Measurements from ENCODE around the gene ZNF772.
A peak's percentile ranks its signal among the peaks of the same experiment; 100 is the strongest.
"Not testable (repeated sequence)": the region's sequence is repeated elsewhere in the genome, so short reads cannot be mapped to it uniquely, and the experiment has no call there.

The ZNF772 gene

DNA sequence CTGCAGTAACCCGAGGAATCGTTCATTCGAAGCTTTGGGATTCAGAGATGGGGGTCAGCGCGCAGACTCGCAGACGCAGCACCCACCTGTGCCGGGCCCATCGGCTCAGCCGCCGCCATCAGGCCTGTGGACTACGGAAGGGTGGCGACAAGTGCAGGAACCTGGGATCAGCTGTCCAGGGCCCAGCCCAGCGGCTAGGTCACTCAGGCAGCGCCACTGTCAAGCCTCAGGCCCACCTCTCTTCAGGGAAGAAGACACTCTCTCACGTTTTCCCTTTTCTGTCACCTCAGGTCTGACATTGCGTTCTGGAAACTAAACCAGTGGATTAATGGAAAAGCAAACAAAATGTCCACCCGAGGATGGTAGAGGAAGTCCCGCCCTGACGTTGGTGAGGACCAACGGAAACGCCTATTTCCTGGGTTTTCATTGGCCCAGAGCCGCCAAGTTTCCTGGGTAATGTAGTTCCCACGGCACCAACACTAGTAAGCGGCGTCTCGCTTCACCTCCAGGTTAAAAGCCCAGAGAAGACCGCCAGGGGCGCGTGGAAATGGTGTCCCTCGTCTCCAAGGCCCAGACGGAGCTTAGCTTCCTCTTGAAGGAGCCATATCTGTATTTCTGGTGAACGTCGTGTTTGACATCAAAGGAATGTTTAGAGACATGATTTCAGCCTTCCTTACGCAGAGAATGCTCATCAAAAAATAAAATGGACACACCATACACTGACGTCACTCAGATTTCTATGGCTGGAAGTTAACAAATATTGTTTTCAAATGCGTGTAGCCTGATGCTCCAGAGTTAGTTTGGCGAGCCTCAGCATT lies at the start of gene ZNF772:
Gene ZNF772 (minus strand): TSS at position 376 of the 818 bp plus-strand sequence. CDS start 257 bp downstream, at position 119.
- DNase-seq, result peak; percentile 94 to 98

DNA sequence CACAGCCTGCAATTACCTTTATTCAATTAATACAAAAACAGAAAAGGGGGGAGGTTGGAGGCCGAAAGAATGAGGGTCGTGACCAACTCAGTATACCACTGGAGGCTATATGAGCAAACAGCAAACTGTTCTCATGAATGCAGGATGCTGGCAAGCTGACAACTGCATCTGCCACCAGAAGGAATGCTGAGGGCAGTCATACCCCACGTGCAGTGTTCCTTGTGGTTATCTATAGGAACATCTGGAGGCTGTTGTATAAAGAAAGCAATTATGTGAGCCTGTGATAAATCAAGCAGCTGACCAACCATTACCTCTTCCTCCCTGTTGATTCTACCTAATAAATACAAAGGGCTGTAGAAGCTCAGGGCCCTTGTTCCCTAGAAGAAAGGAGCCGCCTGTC lies 40.7 kb upstream of the ZNF772 start:
- not testable (repeated sequence) for DNase-seq

DNA sequence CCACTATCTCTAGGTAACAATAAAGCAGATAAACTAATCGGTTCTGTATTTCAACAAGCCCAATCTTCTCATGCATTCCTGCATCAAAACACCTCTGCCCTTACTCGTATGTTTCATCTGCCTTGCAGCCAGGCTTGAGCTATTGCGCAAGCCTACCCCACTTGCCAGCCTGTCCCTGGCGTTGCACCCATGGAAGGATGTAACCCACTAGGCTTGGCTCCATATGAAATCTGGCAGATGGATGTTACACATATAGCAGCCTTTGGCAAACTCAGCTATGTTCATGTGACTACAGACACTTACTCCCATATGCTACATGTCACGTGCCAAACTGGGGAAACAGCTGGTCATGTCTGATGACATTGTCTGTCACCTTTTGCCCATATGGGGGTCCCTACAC lies 37.9 kb upstream of the ZNF772 start:
- DNase-seq, result no peak

DNA sequence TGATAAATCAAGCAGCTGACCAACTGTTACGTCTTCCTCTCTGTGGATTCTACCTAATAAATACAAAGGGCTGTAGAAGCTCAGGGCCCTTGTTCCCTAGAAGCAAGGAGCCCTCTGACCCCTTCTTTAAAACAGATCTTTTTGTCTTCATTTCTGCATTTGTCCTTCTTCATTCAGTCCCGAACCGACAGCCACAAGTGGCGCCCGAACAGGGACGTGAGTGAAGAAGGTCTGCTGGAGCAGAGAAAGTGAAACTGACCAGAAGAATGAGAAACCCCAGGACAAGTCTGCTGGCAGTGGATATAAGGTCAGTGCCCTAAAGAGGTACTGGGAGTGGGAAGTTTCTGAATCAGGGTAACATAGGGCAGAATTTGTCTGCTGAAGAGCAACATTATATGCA lies 35.5 kb upstream of the ZNF772 start:
- DNase-seq, result no peak

DNA sequence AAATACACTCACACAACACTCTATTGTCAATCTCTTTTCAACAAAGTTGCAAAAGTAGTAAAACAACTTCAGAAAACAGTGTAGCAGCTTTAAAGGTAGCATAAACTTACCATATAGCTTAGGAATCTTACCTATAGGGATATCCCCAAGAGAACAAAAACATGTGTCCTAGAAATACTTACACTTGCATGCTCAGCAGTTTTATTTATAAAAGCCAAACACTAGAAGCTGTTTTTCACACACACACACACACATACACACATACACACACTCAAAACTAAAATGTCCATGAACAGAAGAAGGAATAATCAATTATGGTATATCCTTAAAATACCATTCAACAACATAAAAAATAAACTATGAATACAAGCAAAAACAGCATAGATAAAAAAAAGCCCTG lies 34.1 kb upstream of the ZNF772 start:
- DNase-seq, result no peak

DNA sequence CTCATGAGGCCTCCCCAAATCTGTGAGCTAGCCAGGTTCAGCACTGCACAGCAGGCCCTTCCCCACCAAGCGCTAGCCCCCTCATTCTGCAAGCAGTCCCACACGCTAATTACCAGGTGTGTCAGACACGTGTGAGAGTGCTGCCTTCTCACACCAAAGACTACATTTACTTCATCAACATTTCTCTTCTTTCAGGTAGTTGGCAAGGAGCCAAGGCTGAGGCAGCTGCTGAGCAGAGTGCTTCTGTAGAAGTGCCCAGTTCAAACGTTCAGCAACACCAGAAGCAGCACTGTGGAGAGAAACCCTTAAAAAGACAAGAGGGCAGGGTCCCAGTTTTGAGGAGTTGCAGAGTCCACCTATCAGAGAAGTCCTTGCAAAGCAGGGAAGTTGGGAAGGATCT lies 28.8 kb upstream of the ZNF772 start:
- no peak for DNase-seq

DNA sequence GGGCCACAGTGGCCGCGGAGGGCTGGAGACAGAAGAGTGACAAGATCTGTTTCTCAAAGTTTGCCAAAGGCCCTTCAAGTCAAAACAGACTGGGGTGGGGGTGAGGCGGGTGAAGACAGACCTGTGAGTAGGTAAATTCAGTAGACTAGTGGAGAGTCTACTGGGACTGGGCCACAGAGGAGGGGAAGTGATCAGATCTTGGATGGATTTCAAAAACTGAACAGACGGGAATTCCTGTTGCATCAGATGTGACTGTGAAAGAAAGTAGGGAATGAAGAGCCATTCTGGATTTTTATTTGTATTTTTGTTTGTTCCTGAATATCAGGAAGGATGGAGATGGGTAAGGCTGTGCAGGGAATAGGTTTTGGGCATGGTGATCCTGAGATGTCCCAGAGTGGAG lies 23.0 kb upstream of the ZNF772 start:
- not testable (repeated sequence) for DNase-seq

DNA sequence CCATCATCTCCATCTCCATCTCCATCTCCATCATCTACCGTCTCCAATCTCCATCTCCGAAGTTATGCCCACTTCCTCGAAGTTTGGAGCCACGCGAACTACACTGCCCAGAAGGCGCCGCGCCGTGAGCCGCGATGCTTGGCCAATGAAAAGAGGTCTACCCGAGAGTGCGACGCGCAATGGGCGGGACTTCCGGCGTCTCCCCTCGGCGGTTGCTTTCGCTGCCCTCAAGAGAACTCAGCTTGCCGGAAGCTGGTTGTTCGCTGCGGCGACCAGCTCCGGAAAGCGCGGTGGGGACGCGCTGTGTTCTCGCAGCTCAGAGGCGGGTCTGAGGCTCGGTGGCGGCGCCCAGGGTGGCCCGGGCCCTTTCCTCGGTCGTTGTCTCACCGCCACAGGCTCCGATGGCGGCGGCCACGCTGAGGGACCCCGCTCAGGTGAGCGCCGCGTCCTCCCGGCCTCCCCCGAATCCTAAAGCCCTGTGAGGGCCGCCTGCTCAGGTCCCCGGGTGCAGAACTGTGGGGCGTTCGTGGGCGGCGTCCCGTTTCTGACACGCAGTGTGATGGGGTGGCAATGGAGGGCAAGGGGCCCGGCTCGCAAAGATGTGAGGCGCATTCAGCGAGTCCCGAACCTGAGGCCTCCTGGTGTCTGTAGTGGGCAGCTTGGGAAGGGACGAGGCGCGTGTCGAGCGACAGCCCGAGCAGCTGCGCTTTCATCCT lies 22.5 kb upstream of the ZNF772 start, which contains the start of gene ZNF773:
Gene ZNF773 (plus strand): TSS at position 259 of the 716 bp plus-strand sequence. CDS start 143 bp downstream, at position 402.
- peak; percentile 95 to 96 for DNase-seq

DNA sequence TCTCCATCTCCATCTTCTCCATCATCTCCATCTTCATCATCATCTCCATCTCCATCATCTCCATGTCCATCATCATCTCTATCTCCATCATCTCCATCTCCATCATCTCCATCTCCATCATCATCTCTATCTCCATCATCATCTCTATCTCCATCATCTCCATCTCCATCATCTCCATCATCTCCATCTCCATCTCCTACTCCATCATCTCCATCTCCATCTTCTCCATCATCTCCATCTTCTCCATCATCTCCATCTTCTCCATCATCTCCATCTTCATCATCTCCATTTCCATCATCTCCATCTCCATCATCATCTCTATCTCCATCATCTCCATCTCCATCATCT lies 21.9 kb upstream of the ZNF772 start:
- not testable (repeated sequence) for DNase-seq

DNA sequence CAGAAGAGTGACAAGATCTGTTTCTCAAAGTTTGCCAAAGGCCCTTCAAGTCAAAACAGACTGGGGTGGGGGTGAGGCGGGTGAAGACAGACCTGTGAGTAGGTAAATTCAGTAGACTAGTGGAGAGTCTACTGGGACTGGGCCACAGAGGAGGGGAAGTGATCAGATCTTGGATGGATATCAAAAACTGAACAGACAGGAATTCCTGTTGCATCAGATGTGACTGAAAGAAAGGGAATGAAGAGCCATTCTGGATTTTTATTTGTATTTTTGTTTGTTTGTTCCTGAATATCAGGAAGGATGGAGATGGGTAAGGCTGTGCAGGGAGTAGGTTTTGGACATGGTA lies 10.9 kb upstream of the ZNF772 start:
- DNase-seq, result not testable (repeated sequence)

DNA sequence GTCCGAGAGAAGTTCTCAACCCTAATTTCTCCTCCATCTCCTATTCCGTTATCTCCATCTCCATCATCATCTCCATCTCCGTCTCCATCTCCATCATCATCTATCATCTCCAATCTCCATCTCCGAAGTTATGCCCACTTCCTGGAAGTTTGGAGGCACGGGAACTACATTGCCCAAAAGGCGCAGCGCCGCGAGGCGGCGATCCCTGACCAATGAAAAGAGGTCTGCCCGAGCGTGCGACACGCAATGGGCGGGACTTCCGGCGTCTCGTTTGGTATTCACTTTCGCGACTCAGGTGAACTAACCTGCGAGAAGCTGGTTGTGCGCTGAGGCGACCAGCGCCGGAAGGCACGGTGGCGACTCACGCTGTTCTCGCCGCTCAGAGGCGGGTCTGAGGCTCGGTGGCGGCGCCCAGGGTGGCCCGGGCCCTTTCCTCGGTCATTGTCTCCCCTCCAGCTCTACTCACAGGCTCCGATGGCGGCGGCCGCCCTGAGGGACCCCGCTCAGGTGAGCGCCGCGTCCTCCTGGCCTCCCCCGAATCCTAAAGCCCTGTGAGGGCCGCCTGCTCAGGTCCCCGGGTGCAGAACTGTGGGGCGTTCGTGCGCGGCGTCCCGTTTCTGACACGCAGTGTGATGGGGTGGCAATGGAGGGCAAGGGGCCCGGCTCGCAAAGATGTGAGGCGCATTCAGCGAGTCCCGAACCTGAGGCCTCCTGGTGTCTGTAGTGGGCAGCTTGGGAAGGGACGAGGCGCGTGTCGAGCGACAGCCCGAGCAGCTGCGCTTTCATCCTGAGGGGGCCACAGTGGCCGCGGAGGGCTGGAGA lies 10.3 kb upstream of the ZNF772 start, which contains the start of gene ZNF419:
Gene ZNF419 (plus strand): TSS at position 274 of the 822 bp plus-strand sequence. CDS start 201 bp downstream, at position 475.
- peak; percentile 87 to 97 for DNase-seq

DNA sequence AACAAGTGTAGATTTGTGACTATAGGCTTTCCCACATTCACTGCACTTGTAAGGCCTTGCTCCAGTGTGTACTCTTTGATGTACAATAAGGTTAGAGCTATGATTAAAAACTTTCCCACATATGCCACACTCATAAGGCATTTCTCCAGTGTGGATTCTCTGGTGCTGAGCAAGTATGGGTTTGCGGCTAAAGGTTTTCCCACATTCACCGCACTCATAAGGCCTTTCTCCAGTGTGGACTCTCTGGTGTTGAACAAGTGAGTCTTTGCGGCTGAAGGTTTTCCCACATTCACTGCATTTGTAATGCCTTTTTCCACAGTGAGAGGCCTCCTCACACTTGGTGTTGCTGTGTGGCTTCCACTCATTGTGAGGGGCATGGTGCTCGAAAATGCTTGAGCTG lies 3.7 kb downstream of the ZNF772 start:
- DNase-seq, result no peak

DNA sequence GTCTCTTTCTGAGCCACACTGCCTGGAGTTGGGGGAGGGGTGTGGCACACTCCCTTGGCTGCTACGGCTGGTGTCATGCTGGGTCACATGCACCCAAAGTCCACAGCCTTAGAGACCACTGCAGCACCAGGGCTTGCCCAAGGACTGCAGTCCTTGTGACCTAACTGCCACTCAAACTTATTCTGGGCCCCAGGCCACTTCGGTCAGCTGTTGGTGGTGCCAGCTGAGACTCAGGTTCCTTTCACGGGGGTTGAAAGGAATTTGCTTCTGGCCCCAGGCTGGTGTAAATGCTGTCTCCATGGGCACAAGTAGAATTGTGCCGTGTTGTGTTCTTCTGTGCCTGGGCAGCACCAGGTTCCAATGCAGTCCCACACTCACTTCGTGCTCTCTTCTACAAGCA lies 10.9 kb downstream of the ZNF772 start:
- no peak for DNase-seq

DNA sequence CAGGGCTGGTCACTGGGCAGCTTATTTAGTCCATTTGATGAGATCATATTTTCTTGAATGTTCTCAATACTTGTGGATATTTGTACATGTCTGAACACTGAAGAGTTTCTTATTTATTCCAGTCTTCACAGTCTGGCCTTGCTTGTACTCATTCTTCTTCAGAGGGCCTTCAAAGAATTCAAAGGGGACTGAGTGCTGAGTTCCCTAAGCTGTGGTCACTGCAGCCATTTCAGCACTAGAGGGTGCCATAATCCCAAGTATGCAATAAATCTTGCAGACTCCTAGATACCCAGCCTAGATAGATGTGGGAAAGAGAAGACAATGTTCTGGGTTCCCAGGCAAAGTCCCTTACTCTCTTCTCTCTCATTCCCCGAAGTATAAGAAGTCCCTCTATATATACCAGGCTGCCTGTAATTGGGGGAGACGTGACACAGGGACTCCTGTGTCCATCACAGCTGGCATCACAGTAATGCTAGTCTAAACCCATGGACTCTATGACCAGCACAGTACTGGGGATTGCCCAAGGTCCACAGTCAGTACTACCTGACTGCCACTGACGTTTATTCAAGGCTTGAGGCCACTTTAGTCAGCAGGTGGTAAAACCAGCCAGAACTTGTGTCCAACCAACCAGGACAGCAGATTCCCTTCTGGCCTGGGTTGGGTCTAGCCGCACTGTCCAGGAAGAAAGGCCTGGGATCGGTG lies 11.5 kb downstream of the ZNF772 start:
- peak in 1 of 2 experiments; percentile 4 for DNase-seq

DNA sequence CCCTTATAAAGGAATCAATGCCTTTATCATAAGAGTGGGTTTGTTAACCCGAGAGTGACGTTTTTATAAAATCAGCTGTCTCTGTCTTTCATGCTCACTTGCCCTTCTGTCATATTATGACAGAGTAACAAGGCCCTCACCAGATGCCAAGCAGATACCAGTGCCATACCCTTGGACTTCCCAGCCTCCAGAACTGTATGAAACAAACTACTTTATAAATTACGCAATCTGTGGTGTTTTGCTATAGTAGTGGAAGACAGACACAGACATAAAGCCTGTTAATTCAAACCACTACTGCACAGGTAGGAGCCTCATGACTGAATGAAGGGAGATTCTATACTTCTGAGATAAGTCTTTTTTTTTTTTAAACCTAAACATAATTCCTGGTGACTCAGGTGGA lies 25.1 kb downstream of the ZNF772 start:
- no peak for DNase-seq

DNA sequence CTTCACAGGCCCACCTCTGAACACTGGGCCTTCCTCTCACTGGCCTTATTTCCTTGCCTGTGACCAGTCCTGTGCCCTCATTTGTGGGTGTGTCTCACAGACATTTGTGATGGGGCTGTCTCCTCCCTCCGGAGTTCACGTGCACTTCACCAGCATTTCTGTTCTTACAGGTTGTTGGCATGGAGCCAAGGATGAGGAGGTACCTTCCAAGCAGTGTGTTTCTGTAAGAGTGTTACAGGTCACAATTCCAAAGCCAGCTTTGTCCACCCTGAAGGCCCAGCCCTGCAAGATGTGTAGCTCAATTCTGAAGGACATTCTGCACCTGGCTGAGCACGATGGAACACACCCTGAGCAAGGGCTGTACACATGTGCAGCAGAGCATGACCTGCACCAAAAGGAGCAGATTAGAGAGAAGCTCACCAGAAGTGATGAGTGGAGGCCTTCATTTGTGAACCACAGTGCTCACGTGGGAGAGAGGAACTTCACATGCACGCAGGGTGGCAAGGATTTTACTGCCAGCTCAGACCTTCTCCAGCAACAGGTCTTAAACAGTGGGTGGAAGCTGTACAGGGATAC lies 34.2 kb downstream of the ZNF772 start:
- no peak for DNase-seq

DNA sequence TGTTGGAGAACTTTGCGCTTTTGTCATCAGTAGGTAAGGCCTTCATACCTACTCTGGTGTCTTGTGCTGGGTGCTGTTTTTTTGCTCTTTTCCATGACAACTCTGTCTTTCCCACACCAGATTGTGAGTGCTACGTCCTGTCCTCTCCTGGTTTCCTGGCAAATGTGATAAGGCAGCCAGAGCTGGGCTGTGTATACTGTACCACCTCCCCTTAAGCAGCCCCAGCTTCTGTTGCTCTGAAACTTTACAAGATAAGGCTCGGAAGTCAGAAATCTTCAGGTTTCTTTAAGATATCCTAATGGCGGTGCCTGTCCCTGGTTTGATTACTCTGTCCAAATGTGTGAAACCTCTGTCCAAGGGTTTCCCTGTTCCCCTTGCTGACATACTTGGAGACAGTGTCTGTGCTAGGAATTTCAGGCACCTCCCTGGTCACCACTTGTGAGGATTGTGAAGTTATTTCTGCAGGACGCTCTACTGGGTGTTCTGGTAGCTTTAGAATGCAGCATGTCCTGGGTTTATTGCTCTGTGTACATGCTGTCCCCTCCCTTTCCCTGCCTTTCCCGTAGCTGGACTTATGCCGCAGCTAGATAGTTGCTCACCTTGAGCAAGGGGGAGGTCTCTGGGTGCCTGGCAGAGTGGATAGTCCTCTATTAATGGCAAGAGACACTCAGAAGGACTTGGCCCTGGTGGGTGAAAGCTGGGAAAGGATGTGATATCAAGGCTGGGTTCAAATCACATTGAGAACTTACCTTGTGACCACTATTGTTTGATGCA lies 35.2 kb downstream of the ZNF772 start:
- DNase-seq, result no peak

DNA sequence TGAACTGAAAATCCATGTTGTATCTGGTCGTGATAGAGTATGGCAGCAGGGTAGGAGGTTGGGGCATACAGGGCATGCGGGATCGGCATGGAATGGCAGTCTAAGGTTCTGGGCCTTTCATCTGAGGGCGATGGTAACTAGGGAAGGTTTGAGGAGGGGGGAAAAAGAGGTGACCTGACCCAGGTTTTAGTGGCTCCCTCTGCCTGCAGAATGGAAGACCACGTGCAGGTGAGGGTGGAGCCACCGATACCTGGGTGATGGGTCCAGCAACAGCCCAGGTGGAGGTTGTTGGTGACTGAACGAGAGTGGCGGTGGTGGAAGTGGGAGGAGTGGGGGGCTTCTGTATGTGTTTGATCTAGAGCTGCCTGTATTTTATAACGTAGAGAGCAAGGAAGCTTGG lies 38.4 kb downstream of the ZNF772 start:
- DNase-seq, result no peak

DNA sequence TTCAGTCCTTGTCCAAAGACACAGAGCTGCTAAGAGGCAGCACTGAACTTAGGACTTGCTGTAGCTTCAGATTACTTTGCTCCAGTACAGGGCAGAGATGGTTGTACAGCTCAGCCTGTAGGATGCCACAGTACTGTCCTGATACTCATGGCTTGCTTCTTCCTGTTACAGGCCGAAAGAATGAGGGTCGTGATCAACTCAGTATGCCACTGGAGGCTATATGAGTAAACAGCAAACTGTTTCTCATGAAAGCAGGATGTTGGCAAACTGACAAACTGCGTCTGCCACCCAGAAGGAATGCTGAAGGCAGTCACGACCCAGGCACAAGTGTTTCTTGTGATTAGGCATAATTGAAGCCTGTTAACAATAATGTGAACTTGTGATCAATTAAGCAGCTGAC lies 39.4 kb downstream of the ZNF772 start:
- DNase-seq, result no peak

DNA sequence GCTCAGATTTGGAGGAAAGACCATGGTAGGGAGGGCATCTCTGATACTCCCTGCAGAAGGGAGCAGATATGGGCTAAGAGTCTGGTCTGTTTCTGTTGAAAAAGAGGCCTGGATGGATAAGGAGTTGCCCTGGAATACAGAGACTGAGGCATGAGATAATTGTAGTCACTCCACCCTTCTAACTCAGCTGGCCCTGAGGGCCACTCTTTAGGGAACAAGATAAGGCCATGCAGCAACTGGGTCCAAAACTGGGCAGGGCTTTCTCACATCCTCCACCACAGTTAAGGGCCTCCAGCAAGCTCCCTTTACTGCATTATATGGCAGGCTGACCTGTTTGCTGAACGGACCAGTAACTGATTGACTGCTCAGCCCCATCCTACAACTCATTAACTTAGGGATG lies 40.9 kb downstream of the ZNF772 start:
- no peak for DNase-seq
